ENCODE measurements around the gene RPTOR. TPM values are rescaled to one million over a fixed set of nuclear protein-coding genes. Genes with fewer than 3 reads are reported as not detected.

Gene RPTOR
- polyA plus RNA-seq, 1 donor (not counting 4 experiments of a cell fraction or from before 2014, with no cell fraction given), result 4.0 TPM

GRCh38 chr17:80792373-80792781 lies 247.7 kb downstream of the RPTOR start:
- H2AFZ ChIP-seq (ENCODE audit: control insufficient read depth, low read length), result no peak overlapping the region
- peak overlapping the region; percentile 77 for H3K27ac ChIP-seq (ENCODE audit: control insufficient read depth, insufficient read depth, low read length)
- H4K20me1 ChIP-seq (ENCODE audit: control insufficient read depth, extremely low read depth, insufficient read depth, low read length), result no peaks in the 10 kb centered on the region
- TF ChIP-seq CTCF (optimal IDR thresholded peaks at IDR 0.05 in 1 of 3, IDR thresholded peaks at IDR 0.05 in 1 of 3, conservative IDR thresholded peaks at IDR 0.05 in 1 of 3; ENCODE audit: extremely low read depth in 1 of 3, insufficient read depth in 2 of 3, low read length in 3 of 3) (no peak), EZH2 (IDR thresholded peaks at IDR 0.05; ENCODE audit: low read length) (no peak)
- H3K27me3 ChIP-seq (ENCODE audit: control insufficient read depth, extremely low read depth, insufficient read depth, low read length), result no peaks in the 10 kb centered on the region
- H3K4me1 ChIP-seq (ENCODE audit: control insufficient read depth, extremely low read depth, insufficient read depth, low read length), result peaks cover 38% of the 10 kb centered on the region
- H3K79me2 ChIP-seq (ENCODE audit: control insufficient read depth, insufficient read depth, low read length), result no peaks in the 10 kb centered on the region
- DNase-seq (ENCODE audit: low read depth, low spot score), result no peak
- peak overlapping the region; percentile 60 for H3K4me2 ChIP-seq (ENCODE audit: control insufficient read depth, extremely low read depth, insufficient read depth, low read depth, low read length)
- peak overlapping the region in 1 of 3 experiments; percentile 9 for H3K4me3 ChIP-seq (ENCODE audit: control insufficient read depth in 2 of 3, extremely low read depth in 1 of 3, insufficient read depth in 2 of 3, low read depth in 1 of 3, low read length in 3 of 3)
- no peak for FAIRE-seq
- H3K9me3 ChIP-seq (ENCODE audit: control insufficient read depth, low read depth, low read length), result no peaks in the 10 kb centered on the region
- H3K9me1 ChIP-seq (ENCODE audit: control insufficient read depth, extremely low read depth, insufficient read depth, low read length), result no peaks in the 10 kb centered on the region
- peaks cover 1 to 17% of the 10 kb centered on the region in 2 experiments for H3K36me3 ChIP-seq (ENCODE audit: control insufficient read depth in 2 of 2, extremely low read depth in 1 of 2, insufficient read depth in 2 of 2, low read length in 2 of 2)
- dilution Hi-C loops (cut with MboI; ENCODE audit: extremely low pct_ligation_motif_present, low sequenced_read_pairs), result no loop called here
- peak overlapping the region; percentile 38 for H3K9ac ChIP-seq (ENCODE audit: control insufficient read depth, extremely low read depth, insufficient read depth, low read length)

- H2AFZ ChIP-seq (ENCODE audit: control insufficient read depth, low read length), result no peak overlapping the region
- no peaks in the 10 kb centered on the region for H3K79me2 ChIP-seq (ENCODE audit: control insufficient read depth, insufficient read depth, low read length)
- no peaks in the 10 kb centered on the region for H3K9me3 ChIP-seq (ENCODE audit: control insufficient read depth, low read depth, low read length)
- no peaks in the 10 kb centered on the region for H3K9me1 ChIP-seq (ENCODE audit: control insufficient read depth, extremely low read depth, insufficient read depth, low read length)
- H3K27me3 ChIP-seq (ENCODE audit: control insufficient read depth, extremely low read depth, insufficient read depth, low read length), result no peaks in the 10 kb centered on the region
- H3K4me1 ChIP-seq (ENCODE audit: control insufficient read depth, extremely low read depth, insufficient read depth, low read length), result peaks cover 38% of the 10 kb centered on the region
- H3K4me2 ChIP-seq (ENCODE audit: control insufficient read depth, extremely low read depth, insufficient read depth, low read depth, low read length), result no peak overlapping the region
- dilution Hi-C loops (cut with MboI; ENCODE audit: extremely low pct_ligation_motif_present, low sequenced_read_pairs), result no loop called here
- no peak for FAIRE-seq
- no peak for DNase-seq (ENCODE audit: low read depth, low spot score)
- no peak overlapping the region for H3K4me3 ChIP-seq (ENCODE audit: control insufficient read depth in 2 of 3, extremely low read depth in 1 of 3, insufficient read depth in 2 of 3, low read depth in 1 of 3, low read length in 3 of 3)
- peaks cover 1 to 17% of the 10 kb centered on the region in 2 experiments for H3K36me3 ChIP-seq (ENCODE audit: control insufficient read depth in 2 of 2, extremely low read depth in 1 of 2, insufficient read depth in 2 of 2, low read length in 2 of 2)
- TF ChIP-seq EZH2 (IDR thresholded peaks at IDR 0.05; ENCODE audit: low read length) (no peak), CTCF (optimal IDR thresholded peaks at IDR 0.05 in 1 of 3, IDR thresholded peaks at IDR 0.05 in 1 of 3, conservative IDR thresholded peaks at IDR 0.05 in 1 of 3; ENCODE audit: extremely low read depth in 1 of 3, insufficient read depth in 2 of 3, low read length in 3 of 3) (no peak)
- H3K9ac ChIP-seq (ENCODE audit: control insufficient read depth, extremely low read depth, insufficient read depth, low read length), result no peak overlapping the region
- no peak overlapping the region for H3K27ac ChIP-seq (ENCODE audit: control insufficient read depth, insufficient read depth, low read length)
- no peaks in the 10 kb centered on the region for H4K20me1 ChIP-seq (ENCODE audit: control insufficient read depth, extremely low read depth, insufficient read depth, low read length)
These were observed 248.8 kb downstream of the RPTOR start for GRCh38 chr17:80793421-80793820.

Data from keratinocyte (primary cell).